NCI-H2029 (cell line): ENCODE results near the gene WSCD2.
"Not testable (repeated sequence)": the region's sequence is repeated elsewhere in the genome, so short reads cannot be mapped to it uniquely, and the experiment has no call there.

Experiments used
- DNase-seq: peaks from one replicate; lab custom pipeline; 2025; lab: John Stamatoyannopoulos, UW

WSCD2 gene

DNA sequence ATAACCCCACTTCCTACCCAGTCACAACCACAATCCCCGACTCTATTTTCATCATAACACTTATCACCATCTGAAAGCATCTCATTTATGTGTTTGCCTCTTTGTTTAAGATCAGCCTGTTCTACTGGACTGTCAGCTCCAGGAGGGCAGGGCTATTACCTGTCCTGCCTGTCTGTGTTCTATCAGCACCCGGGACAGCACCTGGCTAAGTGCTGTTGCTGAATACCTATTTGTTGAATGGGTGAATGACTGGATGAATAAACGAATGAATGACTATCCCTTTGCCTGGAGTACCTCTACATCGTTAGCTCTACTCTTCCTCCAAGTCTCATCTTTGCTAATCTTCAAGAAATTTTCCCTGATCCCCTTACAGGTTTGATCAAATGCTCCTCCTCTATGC lies 69.0 kb downstream of the WSCD2 start:
- DNase-seq = no peak

DNA sequence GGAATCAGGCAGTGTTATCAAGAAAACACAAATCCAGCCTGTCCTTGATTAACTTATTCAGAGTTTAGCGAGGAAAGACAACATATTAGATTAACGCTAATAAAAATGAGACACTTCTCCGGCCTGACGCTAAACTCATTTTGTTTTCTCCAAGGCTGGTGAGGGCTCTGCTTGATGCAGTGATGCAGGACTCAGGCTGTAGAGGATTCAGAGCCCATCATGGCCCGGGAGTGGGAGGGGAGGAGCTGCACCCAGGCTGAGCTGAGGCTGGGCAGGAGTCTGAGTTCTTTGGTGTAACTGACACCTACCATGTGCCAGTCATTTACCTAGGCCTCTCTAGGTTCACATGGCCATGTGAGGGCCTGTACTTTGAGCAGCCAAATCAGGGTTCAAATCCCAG lies 70.0 kb downstream of the WSCD2 start:
- no peak for DNase-seq

DNA sequence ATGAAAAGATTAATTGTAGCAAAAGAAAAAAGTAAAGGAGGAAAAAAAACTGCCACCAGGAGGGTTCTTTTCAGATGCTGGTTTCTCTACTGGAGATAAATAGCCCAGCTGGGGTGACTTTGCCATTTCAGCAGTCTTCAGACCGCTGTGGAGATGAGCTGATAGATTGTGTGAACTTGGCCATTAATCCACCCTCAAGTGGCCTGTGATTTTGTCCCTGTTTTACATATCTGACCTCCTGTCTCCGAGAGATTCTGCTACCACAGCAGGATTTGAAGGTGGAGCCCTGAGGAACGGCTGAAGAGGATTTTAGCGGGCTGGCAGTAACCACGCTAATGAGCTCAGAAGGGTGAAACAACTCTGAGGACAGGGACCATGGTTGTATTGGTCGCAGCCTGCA lies 72.7 kb downstream of the WSCD2 start:
- DNase-seq = no peak

DNA sequence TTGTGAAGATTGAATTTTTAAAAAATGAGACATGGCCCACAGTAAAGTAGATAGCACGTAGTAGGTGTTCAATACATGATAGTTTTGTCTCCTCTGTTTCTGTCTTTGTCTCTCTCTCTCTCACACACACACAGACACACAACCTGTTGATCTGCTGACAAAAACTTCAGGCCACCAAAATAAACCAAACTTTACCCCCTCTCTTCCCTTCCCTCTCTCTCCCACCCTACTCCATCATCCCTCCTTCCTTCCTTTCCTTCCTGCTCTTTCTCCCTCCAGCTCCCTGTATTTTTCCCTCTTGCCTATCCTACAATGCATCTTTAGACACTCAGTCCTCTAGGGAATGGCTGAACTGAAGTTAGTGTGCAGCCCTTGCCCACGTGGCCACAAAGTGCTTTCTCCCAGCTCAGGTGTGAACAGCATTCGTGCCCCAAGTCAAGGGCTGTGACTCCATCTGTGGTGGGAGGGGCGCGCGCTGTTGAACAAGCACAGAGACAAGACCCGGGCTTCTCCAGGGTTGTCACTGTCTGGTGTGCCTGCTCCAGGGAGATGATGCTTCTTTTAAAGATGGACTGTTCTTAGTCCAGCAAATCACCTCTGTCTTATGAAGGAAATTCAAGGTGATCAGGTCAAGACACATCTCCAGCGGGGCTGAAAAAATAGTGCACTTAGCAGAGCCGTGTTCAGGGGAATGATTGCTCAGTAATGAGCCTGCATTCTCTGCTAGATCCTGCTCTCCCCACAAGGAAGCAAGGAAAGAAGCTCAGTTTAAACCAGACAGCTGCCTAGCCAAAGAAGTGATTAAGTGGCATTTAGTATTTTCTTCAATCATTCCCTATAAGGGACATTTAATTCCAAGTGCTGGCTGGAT lies 75.3 kb downstream of the WSCD2 start:
- no peak for DNase-seq

DNA sequence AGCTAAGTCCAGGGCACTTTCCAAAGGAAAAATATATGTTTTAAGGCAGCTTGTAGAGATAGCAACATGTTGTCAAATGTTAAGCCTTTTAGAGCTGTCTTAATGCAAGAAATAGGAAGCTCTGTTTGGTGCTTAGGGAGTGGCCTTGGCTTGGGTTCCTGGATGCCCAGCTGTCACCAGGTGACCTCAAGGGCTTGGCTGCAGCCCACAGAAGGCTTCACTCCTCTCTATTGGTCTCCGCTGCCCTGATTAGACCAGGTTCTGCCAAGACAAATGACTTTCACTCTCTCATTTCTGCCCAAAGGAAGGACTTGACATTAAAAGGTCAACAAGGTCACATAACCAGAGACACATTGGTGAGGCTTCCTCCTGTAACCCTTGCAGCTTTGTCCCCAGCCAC lies 76.8 kb downstream of the WSCD2 start:
- DNase-seq = no peak

DNA sequence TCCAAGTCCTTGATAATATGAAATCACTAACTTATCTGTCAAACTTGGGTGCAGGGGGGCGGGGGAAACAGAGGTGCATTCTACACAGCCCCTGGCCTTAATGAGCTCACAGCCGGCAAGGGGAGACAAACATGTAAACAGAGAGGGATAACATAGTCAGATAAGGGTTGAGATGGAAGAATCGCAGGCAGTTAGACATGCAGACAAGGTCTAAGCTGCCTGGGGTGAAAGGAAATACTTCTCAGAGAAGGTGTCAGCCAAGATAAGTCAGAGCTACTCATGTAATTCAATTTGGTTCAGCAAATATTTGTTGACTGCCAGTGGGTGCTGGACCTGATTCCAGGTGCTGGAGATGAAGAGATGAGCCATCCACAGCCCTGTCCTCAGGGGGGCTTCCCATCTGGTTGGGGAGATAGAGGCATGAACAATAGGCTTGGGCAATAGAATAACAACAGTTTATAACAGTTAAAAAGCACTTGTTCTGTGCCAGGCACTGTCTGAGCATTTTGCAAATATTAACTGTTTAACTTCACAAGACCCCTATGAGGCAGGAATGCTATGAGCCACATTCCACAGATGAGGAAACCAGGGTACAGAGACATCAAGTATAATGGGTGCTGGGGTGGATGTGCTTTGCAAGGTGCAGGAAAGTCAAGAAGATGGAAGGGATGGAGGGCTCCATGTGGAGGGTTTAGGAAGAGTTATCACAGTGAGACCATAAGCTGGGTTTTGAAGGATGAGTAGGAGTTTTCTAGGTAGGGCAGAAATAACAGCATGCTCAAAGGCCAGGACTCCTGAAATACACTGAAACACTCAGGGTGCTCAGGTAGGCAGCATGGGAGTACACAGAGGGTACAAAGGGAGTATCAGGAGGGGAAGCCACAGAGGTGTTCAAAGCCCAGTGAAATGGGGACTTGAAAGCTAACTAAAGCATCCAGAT lies 79.0 kb downstream of the WSCD2 start:
- no peak for DNase-seq

DNA sequence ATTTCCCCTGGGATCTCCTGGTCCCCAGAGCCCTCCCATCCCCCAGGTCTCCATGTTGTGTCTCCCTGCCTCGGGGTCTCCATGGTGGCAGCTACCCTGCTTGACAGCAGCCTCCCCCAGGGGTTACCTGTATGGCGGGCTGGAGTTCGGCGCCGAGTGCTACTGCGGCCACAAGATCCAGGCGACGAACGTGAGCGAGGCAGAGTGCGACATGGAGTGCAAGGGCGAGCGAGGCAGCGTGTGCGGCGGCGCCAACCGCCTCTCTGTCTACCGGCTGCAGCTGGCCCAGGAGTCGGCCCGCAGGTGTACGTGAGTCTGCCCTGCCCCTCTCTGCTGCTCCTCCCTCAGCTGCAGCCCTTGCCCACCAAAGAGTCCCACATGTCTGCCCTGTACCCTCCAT lies 80.9 kb downstream of the WSCD2 start:
- DNase-seq = no peak

DNA sequence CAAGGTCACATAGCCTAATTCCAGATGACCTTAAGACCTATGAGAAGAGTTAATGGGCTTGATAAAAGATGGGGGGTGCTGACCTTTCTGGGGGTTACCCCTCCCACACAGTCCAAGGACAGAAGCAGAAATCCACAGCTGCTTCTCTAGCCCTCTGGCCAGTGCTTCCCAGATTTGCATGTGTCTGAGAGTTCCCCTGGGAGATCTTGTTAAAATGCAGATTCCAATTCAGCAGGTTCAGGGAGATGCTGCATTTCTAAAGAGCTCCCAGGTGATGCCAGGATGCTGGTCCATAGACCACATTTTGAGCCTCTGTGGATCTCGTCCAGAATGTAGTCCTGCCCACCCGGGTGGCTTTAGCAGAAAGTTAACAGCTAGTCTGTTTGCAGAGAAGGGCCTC lies 82.1 kb downstream of the WSCD2 start:
- no peak for DNase-seq

DNA sequence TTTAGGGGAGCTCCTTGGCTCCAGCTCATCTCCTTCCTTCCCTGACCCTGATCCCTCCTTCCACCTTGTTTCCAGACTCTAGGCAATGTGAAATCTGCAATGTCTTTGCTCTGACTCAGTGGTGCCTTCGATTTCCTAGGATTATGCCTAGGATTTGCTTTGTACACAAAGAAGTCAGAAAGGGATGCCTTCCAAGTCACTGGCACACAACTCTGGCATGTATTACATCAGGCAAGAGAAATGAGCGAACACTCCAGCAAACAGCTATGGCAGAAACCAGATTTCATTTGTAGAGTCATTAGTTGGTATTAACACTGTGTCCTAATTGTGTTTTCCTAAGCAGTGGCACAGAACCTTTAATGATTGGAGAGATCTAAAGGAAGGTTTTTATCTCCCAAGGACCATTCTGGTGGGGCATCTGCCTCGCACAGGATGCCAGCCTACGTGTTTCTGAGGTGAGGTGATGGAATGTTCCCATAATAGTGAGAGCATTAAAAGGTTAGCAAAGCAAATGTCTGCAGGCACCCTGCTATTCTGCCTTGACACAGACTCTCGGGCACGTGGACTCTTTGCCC lies 84.9 kb downstream of the WSCD2 start:
- no peak for DNase-seq

DNA sequence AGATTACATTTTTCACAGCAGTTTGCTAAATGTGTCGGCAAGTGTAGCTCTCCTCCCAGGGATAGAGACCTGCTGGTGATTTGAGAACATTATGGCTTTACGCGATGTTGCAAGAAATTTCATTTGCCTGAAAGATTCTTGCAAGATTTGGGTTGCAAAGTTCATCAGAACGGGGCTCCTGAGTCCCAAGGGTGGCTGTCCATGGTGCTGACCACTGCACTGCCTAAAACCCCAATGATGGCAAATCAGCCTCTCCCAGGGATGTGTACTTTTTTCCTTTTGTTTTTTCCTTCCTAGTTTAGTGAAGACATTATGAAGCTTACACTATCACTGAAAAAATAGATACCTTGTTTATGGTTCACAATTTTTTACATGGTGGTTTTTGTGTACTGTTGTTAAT lies 85.4 kb downstream of the WSCD2 start:
- DNase-seq = no peak

DNA sequence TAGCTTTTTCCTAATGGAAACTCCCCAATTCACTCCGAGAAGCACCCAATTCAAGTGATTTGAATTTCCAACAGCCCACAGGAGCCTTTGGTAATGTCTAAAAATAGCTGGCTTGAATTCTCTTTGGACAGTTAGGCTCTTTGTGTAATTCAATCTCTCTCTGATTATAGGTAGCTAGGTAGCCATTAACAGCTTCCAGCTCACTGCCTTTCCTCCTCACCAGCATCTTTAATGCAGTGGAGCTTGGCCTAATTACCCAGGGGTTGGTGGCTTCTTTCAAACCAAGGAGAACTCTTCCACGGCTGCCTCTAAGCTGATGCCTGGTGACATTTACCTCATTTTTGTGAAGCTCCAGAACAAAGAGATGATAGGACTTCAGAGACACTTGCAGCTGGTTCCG lies 86.4 kb downstream of the WSCD2 start:
- DNase-seq = no peak

DNA sequence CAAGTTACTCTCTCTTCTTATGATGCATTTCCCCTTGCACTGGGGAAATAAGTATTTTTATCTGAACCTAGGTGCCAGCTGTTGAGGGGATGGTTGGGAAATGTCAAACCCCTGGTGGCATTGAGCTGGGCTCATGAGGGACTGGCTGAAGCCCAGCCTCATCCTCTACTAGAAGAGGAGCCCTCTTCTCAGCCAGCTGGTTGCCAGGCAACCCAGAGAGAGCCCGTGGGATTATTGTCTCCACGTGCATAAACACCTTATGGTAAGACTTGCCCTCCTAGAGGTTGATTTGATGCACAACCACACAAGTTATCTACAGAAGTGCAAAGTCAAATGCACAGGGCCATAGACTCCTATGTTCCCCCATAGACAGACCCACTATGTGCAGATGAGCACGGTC lies 89.8 kb downstream of the WSCD2 start:
- no peak for DNase-seq

DNA sequence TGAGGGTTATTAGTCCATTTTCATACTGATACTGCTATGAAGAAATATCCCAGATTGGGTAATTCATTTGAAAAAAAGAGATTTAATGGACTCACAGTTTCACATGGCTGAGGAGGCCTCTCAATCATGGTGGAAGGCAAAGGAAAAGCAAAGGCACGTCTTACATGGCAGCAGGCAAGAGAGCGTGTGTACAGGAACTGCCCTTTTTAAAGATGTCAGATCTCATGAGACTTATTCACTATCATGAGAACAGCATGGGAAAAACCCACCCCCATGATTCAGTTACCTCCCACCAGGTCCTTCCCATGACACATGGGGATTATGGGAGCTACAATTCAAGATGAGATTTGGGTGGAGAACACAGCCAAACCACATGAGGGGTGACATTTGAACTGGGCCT lies 96.0 kb downstream of the WSCD2 start:
- not testable (repeated sequence) for DNase-seq

DNA sequence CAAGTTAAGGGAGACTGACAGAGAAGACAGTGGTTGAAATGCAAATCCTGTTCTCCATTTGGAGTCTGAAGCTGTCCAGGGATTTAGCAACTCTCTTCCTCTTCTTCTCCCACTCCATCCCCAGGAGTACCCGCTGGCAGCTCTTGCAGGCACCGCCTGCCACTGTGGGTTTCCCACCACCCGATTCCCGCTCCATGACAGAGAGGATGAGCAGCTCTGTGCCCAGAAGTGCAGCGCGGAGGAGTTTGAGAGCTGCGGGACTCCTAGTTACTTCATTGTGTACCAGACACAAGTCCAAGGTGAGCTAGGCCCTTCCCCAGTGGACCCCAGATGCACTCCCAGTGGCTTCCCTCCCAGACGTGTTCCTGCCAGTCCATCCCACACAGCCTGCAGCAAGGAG lies 97.8 kb downstream of the WSCD2 start:
- DNase-seq = no peak

DNA sequence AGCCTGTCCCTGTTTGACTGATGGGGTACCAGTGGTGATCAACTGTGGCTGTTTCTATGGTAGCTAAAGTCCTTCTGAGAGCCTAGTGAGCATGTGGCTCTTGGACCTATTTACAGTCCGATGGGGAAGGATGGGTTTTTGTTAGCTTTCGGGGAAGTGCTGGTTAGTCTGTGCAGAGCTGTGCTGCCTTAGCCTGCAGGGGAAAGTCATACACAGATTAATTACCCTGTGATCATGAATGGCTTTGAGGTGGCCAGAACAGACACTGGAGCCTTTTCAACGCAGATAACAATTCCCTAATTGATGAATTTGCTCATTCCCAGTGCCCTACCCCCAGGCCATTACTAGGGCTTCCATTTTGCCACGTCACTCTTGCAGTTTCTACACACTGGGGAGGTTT lies 99.7 kb downstream of the WSCD2 start:
- DNase-seq = no peak

DNA sequence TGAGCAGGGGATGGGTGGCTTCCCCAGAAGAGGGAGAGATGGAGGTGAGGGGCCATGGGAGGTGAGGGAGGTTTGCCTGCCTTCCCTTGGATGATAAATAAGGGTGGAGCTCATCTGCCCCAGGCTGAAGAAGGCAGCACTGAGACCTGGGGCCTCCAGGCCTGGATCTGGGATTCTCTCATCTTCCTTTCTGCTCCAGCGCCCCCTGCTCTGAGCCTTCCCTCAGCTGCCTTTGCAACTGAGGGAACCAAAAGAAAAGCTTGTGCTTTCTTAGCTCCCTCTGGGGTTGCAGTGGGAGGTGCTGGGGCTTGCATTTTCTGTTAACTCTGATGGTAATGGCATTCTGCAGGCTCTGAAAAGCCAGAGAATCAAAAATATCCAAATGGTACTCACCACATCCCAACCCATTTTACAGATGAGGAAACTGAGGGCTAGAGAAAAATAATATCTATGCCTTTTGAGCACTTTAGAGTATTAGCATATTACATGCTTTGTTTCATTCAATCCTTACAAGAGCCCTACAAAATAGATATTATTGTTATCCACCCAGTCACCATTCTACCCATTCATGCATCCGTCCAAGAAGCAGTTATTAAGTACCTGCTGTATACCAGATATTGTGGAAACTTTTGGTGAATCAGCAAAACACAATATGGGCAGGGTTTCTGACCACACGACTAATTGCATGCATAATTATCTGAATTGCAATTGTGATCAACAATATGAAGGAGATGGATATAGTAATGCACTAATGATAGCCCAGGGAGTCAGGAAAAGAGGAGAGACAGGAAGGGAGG lies 102.2 kb downstream of the WSCD2 start:
- DNase-seq = no peak

DNA sequence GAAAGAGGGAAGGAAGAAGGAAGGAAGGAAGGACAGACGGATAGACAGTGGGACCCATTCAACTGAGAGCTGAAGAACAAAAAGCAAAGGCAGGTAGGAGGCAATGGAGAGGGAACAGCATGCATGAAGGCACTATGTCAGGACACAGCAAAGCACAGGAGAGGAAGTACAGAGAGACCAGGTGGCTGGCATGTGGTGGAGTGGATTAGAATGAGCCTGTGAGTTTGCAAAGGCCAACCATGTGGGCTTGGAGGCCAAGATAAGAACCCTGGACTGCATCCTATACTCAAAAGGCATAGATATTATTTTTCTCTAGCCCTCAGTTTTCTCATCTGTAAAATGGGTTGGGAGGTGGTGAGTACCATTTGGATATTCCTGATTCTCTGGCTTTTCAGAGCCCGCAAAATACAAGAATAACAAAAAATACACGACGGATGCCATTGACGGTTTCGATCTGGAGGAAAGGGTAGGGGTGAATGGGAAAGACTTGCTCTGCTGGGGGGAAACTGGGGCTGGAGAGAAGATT lies 102.9 kb downstream of the WSCD2 start:
- no peak for DNase-seq

DNA sequence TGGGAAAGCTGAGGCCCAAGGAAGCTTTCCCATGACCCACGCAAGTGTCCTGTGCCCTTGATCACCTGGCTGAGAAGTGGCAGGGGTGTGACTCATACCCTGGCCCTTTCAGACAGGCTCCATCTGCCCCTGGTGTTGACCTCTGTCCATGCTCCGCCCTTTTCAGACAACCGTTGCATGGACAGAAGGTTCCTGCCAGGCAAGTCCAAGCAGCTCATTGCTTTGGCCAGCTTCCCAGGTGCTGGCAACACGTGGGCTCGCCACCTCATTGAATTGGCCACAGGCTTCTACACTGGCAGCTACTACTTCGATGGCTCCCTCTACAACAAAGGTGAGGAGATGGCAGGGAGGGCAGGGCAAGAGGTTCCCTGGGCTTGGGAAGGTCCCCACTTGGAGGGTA lies 103.5 kb downstream of the WSCD2 start:
- DNase-seq = no peak

DNA sequence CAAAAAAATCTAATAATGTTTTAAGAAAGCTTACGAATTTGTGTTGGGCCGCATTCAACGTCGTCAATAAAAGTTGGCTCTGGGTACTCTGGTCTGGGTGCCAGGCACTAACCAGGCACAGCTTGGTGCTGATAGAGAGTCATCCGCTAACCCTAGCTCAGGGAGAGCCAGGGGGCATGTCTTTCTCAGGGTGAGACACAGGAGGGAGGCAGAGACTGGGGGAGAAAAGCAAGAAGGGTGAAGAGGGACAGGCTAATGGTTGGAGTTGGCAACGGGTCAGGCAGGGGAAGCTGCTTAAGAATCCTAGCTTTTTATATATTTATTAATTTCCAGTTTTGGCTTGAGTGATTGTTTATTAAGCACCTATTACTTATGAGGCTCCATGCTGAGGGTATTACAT lies 105.1 kb downstream of the WSCD2 start:
- no peak for DNase-seq

DNA sequence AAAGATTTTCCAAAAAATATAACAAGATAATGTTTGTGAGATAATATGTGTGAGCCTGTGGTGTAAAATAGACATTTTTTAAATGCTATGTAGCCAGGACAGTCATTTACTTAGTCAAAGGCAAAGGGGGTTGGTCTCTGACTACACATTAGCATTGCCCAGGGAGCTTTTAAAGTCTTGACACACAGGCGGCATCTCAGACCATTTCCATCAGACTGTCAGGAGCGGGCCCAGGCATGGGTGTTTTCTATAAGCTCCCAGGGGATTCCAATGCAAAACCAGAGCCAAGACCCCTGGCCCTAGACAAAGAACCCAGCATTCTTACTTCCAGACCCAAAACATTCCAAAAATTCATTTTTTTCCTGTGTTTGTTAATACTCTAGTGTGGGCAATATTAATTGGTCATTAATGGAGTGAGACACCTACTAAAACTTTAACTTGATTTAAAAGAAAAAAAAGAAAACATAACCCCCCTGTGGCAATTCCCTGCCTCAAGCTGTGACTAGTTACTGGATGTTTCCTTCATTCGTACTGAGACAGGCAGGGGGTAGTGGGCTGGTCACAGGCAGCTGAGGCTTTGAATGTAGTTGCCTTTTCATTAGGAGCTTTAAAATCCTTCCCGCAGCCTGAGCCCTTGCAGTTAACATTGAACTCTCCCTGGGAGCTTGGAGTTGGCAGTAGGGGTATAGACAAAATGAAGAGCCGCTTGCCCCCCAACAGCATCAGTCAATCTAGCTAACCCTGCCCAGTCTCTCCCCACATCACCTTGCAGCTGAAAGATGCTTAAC lies 106.3 kb downstream of the WSCD2 start:
- DNase-seq = no peak

DNA sequence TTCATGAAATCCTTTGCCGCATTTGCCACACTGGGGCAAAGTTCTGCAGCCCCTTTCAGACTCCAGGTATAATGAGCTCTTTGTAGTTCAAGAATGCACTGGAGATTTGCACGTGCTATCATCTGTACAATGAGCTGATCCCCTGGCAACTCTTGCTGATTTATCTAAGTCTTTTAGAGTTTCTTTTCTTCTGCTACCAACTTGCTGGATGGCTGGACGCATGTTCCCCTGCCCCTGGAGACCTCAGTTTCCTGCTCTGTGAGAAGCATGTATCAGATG lies 106.8 kb downstream of the WSCD2 start:
- DNase-seq = no peak
